HS-5 (cell line): Measurements from ENCODE around the gene MYO1B.

ENCODE experiments used
- DNase-seq: peaks from one replicate; pipeline ENCODE4 v3.0.0-alpha.2; 2012; ENCODE audit warnings: low read depth

Gene MYO1B

GRCh38 chr2:191322828-191323506 lies 77.8 kb downstream of the MYO1B start:
- DNase-seq = no peak

GRCh38 chr2:191325651-191326365 lies 80.6 kb downstream of the MYO1B start:
- no peak for DNase-seq

GRCh38 chr2:191327484-191327883 lies 82.3 kb downstream of the MYO1B start:
- DNase-seq = no peak

GRCh38 chr2:191328150-191328809 lies 83.1 kb downstream of the MYO1B start:
- DNase-seq = no peak

GRCh38 chr2:191329841-191330240 lies 84.6 kb downstream of the MYO1B start:
- no peak for DNase-seq

GRCh38 chr2:191333911-191334357 lies 88.7 kb downstream of the MYO1B start:
- peak; percentile 99 for DNase-seq

GRCh38 chr2:191335875-191336464 lies 90.8 kb downstream of the MYO1B start:
- no peak for DNase-seq

- no peak for DNase-seq
Observed at GRCh38 chr2:191341436-191341835, 96.2 kb downstream of the MYO1B start.

- no peak for DNase-seq
Observed at GRCh38 chr2:191343796-191344338, 98.7 kb downstream of the MYO1B start.

- no peak for DNase-seq
Observed at GRCh38 chr2:191345788-191346187, 100.6 kb downstream of the MYO1B start.

- no peak for DNase-seq
Observed at GRCh38 chr2:191347154-191347553, 102.0 kb downstream of the MYO1B start.

GRCh38 chr2:191347881-191348280 lies 102.7 kb downstream of the MYO1B start:
- no peak for DNase-seq

- DNase-seq = no peak
Observed at GRCh38 chr2:191349990-191350389, 104.8 kb downstream of the MYO1B start.

- DNase-seq = no peak
Observed at GRCh38 chr2:191350826-191351225, 105.6 kb downstream of the MYO1B start.

- DNase-seq = no peak
Observed at GRCh38 chr2:191351298-191351697, 106.1 kb downstream of the MYO1B start.

GRCh38 chr2:191351921-191352320 lies 106.7 kb downstream of the MYO1B start:
- no peak for DNase-seq

- no peak for DNase-seq
Observed at GRCh38 chr2:191352536-191352935, 107.3 kb downstream of the MYO1B start.

- no peak for DNase-seq
Observed at GRCh38 chr2:191355170-191355758, 110.1 kb downstream of the MYO1B start.

GRCh38 chr2:191357678-191358077 lies 112.5 kb downstream of the MYO1B start:
- DNase-seq = no peak

- no peak for DNase-seq
Observed at GRCh38 chr2:191358325-191359025, 113.3 kb downstream of the MYO1B start.

- no peak for DNase-seq
Observed at GRCh38 chr2:191359133-191359532, 113.9 kb downstream of the MYO1B start.
